Measurements from ENCODE around the gene CD276. TPM values are rescaled to one million over a fixed set of nuclear protein-coding genes. Genes with fewer than 3 reads are reported as not detected.
"Not testable (repeated sequence)": the region's sequence is repeated elsewhere in the genome, so short reads cannot be mapped to it uniquely, and the experiment has no call there.

CD276 gene
- total and polyA plus RNA-seq, 2 experiments from 2014 or later: 127 to 172 TPM

GRCh38 chr15:73718694-73719093 is 34.5 kb downstream of the CD276 start:
- H3K4me1 ChIP-seq (ENCODE audit: low read depth): no peaks in the 10 kb centered on the region
- TF ChIP-seq CTCF (IDR thresholded peaks at IDR 0.05; ENCODE audit: low read depth, low read length): no peak
- no peaks in the 10 kb centered on the region for H3K36me3 ChIP-seq
- H3K27me3 ChIP-seq: no peaks in the 10 kb centered on the region
- no peaks in the 10 kb centered on the region for H3K9me3 ChIP-seq (ENCODE audit: low read depth)
- DNase-seq (ENCODE audit: low read depth in 1 of 2, low spot score in 1 of 2): peak in 1 of 2 donors; percentile 47
- H3K27ac ChIP-seq: no peak overlapping the region
- H3K4me3 ChIP-seq: no peak overlapping the region

GRCh38 chr15:73722425-73722824 is 38.2 kb downstream of the CD276 start:
- Histone ChIP-seq H3K4me3 (no peak overlapping the region), H3K4me1 (ENCODE audit: low read depth) (peaks cover 4% of the 10 kb centered on the region), H3K27ac (no peak overlapping the region), H3K27me3 (no peaks in the 10 kb centered on the region), H3K9me3 (ENCODE audit: low read depth) (no peaks in the 10 kb centered on the region), H3K36me3 (no peaks in the 10 kb centered on the region)
- DNase-seq (ENCODE audit: low read depth in 1 of 2, low spot score in 1 of 2): no peak
- no peak for TF ChIP-seq CTCF (IDR thresholded peaks at IDR 0.05; ENCODE audit: low read depth, low read length)

- TF ChIP-seq CTCF (IDR thresholded peaks at IDR 0.05; ENCODE audit: low read depth, low read length): no peak
- H3K4me3 ChIP-seq: no peak overlapping the region
- H3K4me1 ChIP-seq (ENCODE audit: low read depth): peaks cover 11% of the 10 kb centered on the region
- H3K27ac ChIP-seq: no peak overlapping the region
- no peaks in the 10 kb centered on the region for H3K27me3 ChIP-seq
- no peaks in the 10 kb centered on the region for H3K36me3 ChIP-seq
- no peaks in the 10 kb centered on the region for H3K9me3 ChIP-seq (ENCODE audit: low read depth)
- no peak for DNase-seq (ENCODE audit: low read depth in 1 of 2, low spot score in 1 of 2)
Observed at GRCh38 chr15:73723191-73723590, 39.0 kb downstream of the CD276 start.

GRCh38 chr15:73724212-73724611 is 40.0 kb downstream of the CD276 start:
- H3K9me3 ChIP-seq (ENCODE audit: low read depth): no peaks in the 10 kb centered on the region
- DNase-seq (ENCODE audit: low read depth in 1 of 2, low spot score in 1 of 2): peak in 1 of 2 donors; percentile 36
- TF ChIP-seq CTCF (IDR thresholded peaks at IDR 0.05; ENCODE audit: low read depth, low read length): no peak

GRCh38 chr15:73727330-73727976 is 43.3 kb downstream of the CD276 start:
- Histone ChIP-seq H3K36me3 (no peaks in the 10 kb centered on the region), H3K27ac (peak overlapping the region; percentile 57), H3K27me3 (no peaks in the 10 kb centered on the region), H3K4me3 (no peak overlapping the region), H3K9me3 (ENCODE audit: low read depth) (no peaks in the 10 kb centered on the region), H3K4me1 (ENCODE audit: low read depth) (peaks cover 11% of the 10 kb centered on the region)
- TF ChIP-seq CTCF (IDR thresholded peaks at IDR 0.05; ENCODE audit: low read depth, low read length): no peak
- peak; percentile 33 to 65 for DNase-seq (ENCODE audit: low read depth in 1 of 2, low spot score in 1 of 2)

More at GRCh38 chr15:73724212-73724611, 40.0 kb downstream of the CD276 start:
- Histone ChIP-seq H3K4me3 (no peak overlapping the region), H3K27me3 (no peaks in the 10 kb centered on the region), H3K36me3 (no peaks in the 10 kb centered on the region), H3K27ac (no peak overlapping the region), H3K4me1 (ENCODE audit: low read depth) (peaks cover 11% of the 10 kb centered on the region)

GRCh38 chr15:73732051-73732450 is 47.9 kb downstream of the CD276 start:
- H3K9me3 ChIP-seq (ENCODE audit: low read depth); H3K27ac ChIP-seq; H3K27me3 ChIP-seq; DNase-seq (ENCODE audit: low read depth in 1 of 2, low spot score in 1 of 2); H3K36me3 ChIP-seq; H3K4me3 ChIP-seq: not testable (repeated sequence)
- H3K4me1 ChIP-seq (ENCODE audit: low read depth): peaks cover 12% of the 10 kb centered on the region
